ENCODE data around the gene CSDE1. TPM values are rescaled to one million over a fixed set of nuclear protein-coding genes. Genes with fewer than 3 reads are reported as not detected.

The CSDE1 gene
- polyA plus RNA-seq, 1 experiment: 188 TPM

DNA sequence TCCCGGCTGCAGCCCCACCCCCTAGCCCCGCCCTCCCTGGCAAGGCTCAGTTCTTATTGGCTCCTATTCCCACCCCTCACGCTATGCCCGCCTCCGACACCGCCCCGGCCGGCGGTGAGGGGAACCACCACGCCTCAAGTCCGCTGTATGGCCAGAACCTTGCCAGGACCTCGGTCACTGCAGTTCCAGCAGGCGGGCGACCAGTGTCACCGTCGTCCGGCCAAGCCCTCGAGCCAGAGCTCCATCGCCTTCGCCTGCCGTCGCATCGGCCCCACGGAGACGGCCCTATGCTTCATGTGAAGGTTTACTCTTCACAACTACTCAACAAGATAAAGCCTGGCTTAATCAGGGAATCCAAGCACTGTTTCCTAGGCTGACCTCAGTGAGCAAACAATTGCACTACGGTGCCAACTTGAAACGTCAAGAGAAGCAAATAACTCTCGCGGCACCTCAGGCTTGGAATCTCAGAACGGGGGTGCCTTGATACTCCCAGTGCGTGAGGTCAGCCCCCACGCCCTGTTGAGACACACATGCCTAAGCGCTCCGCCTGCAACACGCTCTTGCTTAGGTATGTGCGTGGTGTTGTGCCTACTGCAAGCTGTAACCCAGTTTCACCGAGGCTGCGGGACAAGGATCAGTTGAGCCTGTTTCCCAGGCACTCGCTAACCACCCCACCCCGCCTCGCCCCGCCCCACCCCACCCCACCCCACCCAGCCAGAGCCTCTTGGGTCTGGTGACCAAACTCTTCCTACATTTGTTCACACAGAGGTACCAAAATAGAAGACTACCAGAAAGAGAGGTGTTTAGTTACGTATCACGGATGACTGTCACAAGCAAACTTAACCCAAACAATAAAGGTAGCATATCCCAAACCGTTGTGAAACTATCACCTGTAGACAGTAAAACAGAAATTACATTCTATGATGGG is 87.4 kb downstream of the CSDE1 start:
- POLR2A ChIA-PET: no interaction called here
- TF ChIP-seq, protein P1, sequence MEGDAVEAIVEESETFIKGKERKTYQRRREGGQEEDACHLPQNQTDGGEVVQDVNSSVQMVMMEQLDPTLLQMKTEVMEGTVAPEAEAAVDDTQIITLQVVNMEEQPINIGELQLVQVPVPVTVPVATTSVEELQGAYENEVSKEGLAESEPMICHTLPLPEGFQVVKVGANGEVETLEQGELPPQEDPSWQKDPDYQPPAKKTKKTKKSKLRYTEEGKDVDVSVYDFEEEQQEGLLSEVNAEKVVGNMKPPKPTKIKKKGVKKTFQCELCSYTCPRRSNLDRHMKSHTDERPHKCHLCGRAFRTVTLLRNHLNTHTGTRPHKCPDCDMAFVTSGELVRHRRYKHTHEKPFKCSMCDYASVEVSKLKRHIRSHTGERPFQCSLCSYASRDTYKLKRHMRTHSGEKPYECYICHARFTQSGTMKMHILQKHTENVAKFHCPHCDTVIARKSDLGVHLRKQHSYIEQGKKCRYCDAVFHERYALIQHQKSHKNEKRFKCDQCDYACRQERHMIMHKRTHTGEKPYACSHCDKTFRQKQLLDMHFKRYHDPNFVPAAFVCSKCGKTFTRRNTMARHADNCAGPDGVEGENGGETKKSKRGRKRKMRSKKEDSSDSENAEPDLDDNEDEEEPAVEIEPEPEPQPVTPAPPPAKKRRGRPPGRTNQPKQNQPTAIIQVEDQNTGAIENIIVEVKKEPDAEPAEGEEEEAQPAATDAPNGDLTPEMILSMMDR (IDR thresholded peaks at IDR 0.05; ENCODE audit: insufficient read depth, low read depth, low read length): peak; percentile 17; the same call in 1 of the 2 replicates
- Histone ChIP-seq H3K4me3 (ENCODE audit: low read depth, low read length) (peak overlapping the region; percentile 58), H3K27me3 (ENCODE audit: control insufficient read depth, insufficient read depth, low read length) (peaks cover 2% of the 10 kb centered on the region; the same call in 1 of the 2 replicates), H3K36me3 (ENCODE audit: control insufficient read depth, insufficient read depth, low read length) (no peaks in the 10 kb centered on the region)
- peak; percentile 43 for DNase-seq (ENCODE audit: low read depth)
- CTCF ChIA-PET: interaction anchor here (0.6 to 1.7 kb wide), 8 partner anchors 10 to 886 kb away, joined by 3 to 4 read pairs (median 3); partner anchors contain the start of gene AMPD1

GRCh38 chr1:114669562-114670082 is 88.2 kb downstream of the CSDE1 start, which contains the start of gene DENND2C:
Gene DENND2C (minus strand): TSS chr1:114670049. CDS start chr1:114625984, 44,065 bp downstream.
- CTCF ChIA-PET: interaction anchor here (0.8 to 1.7 kb wide), 4 partner anchors 22 to 323 kb away, joined by 3 to 4 read pairs (median 4); partner anchors contain the start of gene AMPD1
- TF ChIP-seq, protein P1 (IDR thresholded peaks at IDR 0.05; ENCODE audit: insufficient read depth, low read depth, low read length): peak; percentile 22; the same call in 1 of the 2 replicates
- POLR2A ChIA-PET: no interaction called here
- Histone ChIP-seq H3K27me3 (ENCODE audit: control insufficient read depth, insufficient read depth, low read length) (no peaks in the 10 kb centered on the region), H3K36me3 (ENCODE audit: control insufficient read depth, insufficient read depth, low read length) (no peaks in the 10 kb centered on the region), H3K4me3 (ENCODE audit: low read depth, low read length) (peak within 1 kb of the TSS; percentile 58)
- no peak for DNase-seq (ENCODE audit: low read depth)

DNA sequence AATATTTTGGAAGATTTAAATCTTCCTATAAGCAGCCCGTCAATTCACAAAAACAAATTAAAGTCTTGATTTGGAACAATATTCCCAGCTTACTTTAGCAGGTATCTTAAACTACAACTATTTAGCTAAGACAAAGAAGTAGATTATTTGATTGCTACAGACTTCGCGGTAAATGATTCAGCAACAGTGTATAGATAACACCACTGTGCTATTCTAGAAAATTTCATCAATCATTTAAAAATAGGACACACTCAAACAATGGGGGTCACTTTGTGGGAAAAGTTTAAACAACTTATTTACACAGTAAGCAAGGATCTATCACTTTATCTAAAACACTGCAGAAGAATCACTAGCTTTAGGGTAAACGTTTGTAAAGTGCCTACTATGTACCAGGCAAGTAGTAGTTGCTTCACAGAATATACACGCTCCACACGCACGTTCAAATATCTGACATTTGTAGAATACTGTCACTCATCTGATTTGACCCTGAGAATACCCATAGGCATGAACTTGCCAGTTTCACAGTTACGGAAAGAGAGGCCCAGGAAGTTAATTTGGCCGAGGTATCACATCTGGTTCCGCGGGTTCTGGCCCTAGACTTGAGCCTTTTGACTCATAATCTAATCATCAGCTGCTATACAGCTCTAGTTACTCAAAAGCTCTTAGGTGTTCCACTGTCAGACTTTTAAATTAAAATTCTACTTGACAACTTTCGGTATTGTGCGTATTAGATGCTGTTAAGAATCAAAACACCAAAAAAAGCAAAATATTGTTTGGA is 88.8 kb downstream of the CSDE1 start:
- peak; percentile 0 for DNase-seq (ENCODE audit: low read depth)
- H3K4me3 ChIP-seq (ENCODE audit: low read depth, low read length): peak overlapping the region; percentile 58
- ChIA-PET CTCF (interaction anchor here (0.9 to 1.7 kb wide), 3 partner anchors 10 to 322 kb away, joined by 3 to 4 read pairs (median 3); no protein-coding TSS in a partner anchor), POLR2A (interaction anchor here (0.7 kb wide), 1 partner anchor 303 kb away, joined by 5 read pairs; no protein-coding TSS in a partner anchor)
- TF ChIP-seq, protein P1 (IDR thresholded peaks at IDR 0.05; ENCODE audit: insufficient read depth, low read depth, low read length): no peak
- H3K36me3 ChIP-seq (ENCODE audit: control insufficient read depth, insufficient read depth, low read length): no peaks in the 10 kb centered on the region
- no peaks in the 10 kb centered on the region for H3K27me3 ChIP-seq (ENCODE audit: control insufficient read depth, insufficient read depth, low read length)

GRCh38 chr1:114668373-114668772 is 89.4 kb downstream of the CSDE1 start:
- no peaks in the 10 kb centered on the region for H3K36me3 ChIP-seq (ENCODE audit: control insufficient read depth, insufficient read depth, low read length)
- H3K4me3 ChIP-seq (ENCODE audit: low read depth, low read length): no peak overlapping the region
- no peaks in the 10 kb centered on the region for H3K27me3 ChIP-seq (ENCODE audit: control insufficient read depth, insufficient read depth, low read length)
- POLR2A ChIA-PET: interaction anchor here (0.7 kb wide), 1 partner anchor 303 kb away, joined by 5 read pairs; no protein-coding TSS in a partner anchor
- TF ChIP-seq, protein P1 (IDR thresholded peaks at IDR 0.05; ENCODE audit: insufficient read depth, low read depth, low read length): no peak
- CTCF ChIA-PET: interaction anchor here (1.0 to 1.7 kb wide), 2 partner anchors 9 to 321 kb away, joined by 3 to 4 read pairs; no protein-coding TSS in a partner anchor
- no peak for DNase-seq (ENCODE audit: low read depth)

All from BJ (cell line).